Testis (tissue), 3 donors: ENCODE measurements around the gene ANKS1B. TPM values are rescaled to one million over a fixed set of nuclear protein-coding genes. Genes with fewer than 3 reads are reported as not detected.

ENCODE experiments used
- DNase-seq: peaks from one replicate; pipeline ENCODE4 v3.0.0-alpha.2; 2019
- H3K27ac ChIP-seq, 2 donors: fragments of 200-600 bp; sonication (generic); one replicate each; pipeline ENCODE4 v1.5.1; 2019
- H3K27me3 ChIP-seq: fragments of 200-600 bp; sonication (generic); one replicate; pipeline ENCODE4 v1.5.1; 2019
- H3K36me3 ChIP-seq: fragments of 200-600 bp; sonication (generic); one replicate; pipeline ENCODE4 v1.5.1; 2017; ENCODE audit warnings: low read depth; ENCODE audit errors: missing control alignments
- H3K4me1 ChIP-seq: fragments of 200-600 bp; sonication (generic); one replicate; pipeline ENCODE4 v1.5.1; 2019
- H3K4me3 ChIP-seq, 2 donors: fragments of 200-600 bp; sonication (generic); one replicate each; pipeline ENCODE4 v1.5.1; 2017 to 2019
- H3K9me3 ChIP-seq: fragments of 200-600 bp; sonication (generic); one replicate; pipeline ENCODE4 v1.5.1; 2017
- CTCF ChIP-seq, 3 experiments: fragments of 450-650 bp in 2 of 3; fragments of 200-600 bp in 1 of 3; sonication (generic) in 1 of 3; IDR thresholded peaks; one replicate each; pipeline ENCODE4 v1.5.1; 2016 to 2019; ENCODE audit warnings: antibody characterized with exemption in 3 of 3, mild to moderate bottlenecking in 2 of 3, moderate library complexity in 1 of 3
- POLR2A ChIP-seq: fragments of 450-650 bp; IDR thresholded peaks from one replicate; pipeline ENCODE4 v1.6.1; 2017; ENCODE audit warnings: antibody characterized with exemption, mild to moderate bottlenecking, moderate library complexity
- WGBS, 2 donors: methylation state at CpG; one replicate each; pipeline ENCODE4 v1.1.5; 2018; 5-methylcytosine and 5-hydroxymethylcytosine counted together
- intact Hi-C: fragments of 100-400 bp; cut with DNase I; formaldehyde crosslinking; loops from one replicate; pipeline ENCODE4 v1.15.1; 2023; ENCODE audit warnings: low total_unique reads
- polyA plus RNA-seq: library from polyadenylated mRNA; stranded (reverse); fragments of 350-450 nt; fragmentation: Illumina TruSeq; extraction: RNeasy Lipid Tissue Mini Kit (QIAGEN cat#74804); gene quantifications from one replicate; pipeline ENCODE4 v1.2.3, GENCODE V29; 2014; ENCODE audit warnings: low read depth, low replicate concordance; ENCODE audit not compliant: insufficient read depth
- total RNA-seq, 2 donors: library from RNA; depleted of rRNA; stranded (reverse); fragments of >200 nt; gene quantifications; one replicate each; pipeline ENCODE4 v1.2.3, GENCODE V29; 2016

Gene ANKS1B
- total and polyA plus RNA-seq, 3 donors from 2014 or later, result 26.8 to 58.2 (median 30.9) TPM

DNA sequence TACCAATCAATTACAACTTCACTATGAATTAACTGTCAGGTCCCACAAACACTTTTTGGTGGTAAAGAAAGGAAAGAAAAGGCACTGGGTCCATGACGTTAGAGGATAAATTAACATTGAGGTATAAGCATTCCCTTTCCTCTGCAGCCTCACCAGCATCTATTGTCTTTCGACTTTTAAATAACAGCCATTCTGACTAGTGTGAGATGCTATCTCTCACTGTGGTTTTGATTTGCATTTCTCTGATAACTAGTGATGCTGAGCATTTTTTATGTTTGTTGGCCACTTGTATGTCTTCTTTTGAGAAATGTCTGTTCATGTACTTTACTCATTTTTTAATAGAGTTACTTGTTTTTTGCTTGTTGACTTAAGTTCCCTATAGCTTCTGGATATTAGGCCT lies 9.4 kb downstream of the ANKS1B start:
- Histone ChIP-seq H3K9me3 (no peaks in the 10 kb centered on the region), H3K27me3 (no peaks in the 10 kb centered on the region), H3K27ac (no peak overlapping the region), H3K4me1 (no peaks in the 10 kb centered on the region), H3K36me3 (no peaks in the 10 kb centered on the region), H3K4me3 (no peak overlapping the region)
- no peak for DNase-seq
- intact Hi-C loops, result no loop called here
- WGBS, 2 donors, result 80% methylated on average over 2 of the region's 2 CpGs
- TF ChIP-seq POLR2A (no peak), CTCF (IDR thresholded peaks at IDR 0.05) (no peak)

GRCh38 chr12:99974146-99974545 lies 10.6 kb downstream of the ANKS1B start:
- no peak for TF ChIP-seq POLR2A
- no peak for TF ChIP-seq CTCF (IDR thresholded peaks at IDR 0.05)
- intact Hi-C loops, result no loop called here
- Histone ChIP-seq H3K4me3 (no peak overlapping the region), H3K9me3 (no peaks in the 10 kb centered on the region), H3K27ac (no peak overlapping the region), H3K4me1 (no peaks in the 10 kb centered on the region), H3K27me3 (no peaks in the 10 kb centered on the region), H3K36me3 (no peaks in the 10 kb centered on the region)
- 90 to 96% methylated on average over 2 of the region's 2 CpGs for WGBS, 2 donors
- no peak for DNase-seq

DNA sequence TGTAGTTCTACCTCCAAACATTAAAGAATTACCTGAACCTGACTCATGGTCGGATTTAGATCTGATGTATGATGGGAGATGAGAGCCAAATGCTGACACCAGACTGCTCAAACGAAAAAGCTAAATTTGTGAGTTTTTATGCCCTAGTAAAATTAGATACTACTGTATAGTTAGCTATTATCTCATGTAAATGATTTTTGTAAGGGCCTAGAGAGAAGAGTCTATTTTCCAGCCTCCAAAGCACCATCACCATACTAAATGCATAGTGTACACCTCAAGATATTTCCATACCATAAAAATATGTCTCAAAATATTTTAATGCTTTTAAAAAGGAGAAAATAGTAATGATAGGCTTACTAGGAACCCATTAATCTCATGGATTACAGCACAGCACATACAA lies 18.3 kb downstream of the ANKS1B start:
- no peak for DNase-seq
- intact Hi-C loops, result no loop called here
- no peaks in the 10 kb centered on the region for H3K9me3 ChIP-seq
- H3K36me3 ChIP-seq, result no peaks in the 10 kb centered on the region
- H3K4me3 ChIP-seq, result no peak overlapping the region
- no peak overlapping the region for H3K27ac ChIP-seq
- TF ChIP-seq POLR2A (no peak), CTCF (IDR thresholded peaks at IDR 0.05) (no peak)
- 87 to 88% methylated on average over 2 of the region's 2 CpGs for WGBS, 2 donors
- H3K4me1 ChIP-seq, result no peaks in the 10 kb centered on the region
- no peaks in the 10 kb centered on the region for H3K27me3 ChIP-seq

- TF ChIP-seq CTCF (IDR thresholded peaks at IDR 0.05), result no peak
- TF ChIP-seq POLR2A, result no peak
- no peak overlapping the region for H3K4me3 ChIP-seq
- no peak overlapping the region for H3K27ac ChIP-seq
- H3K4me1 ChIP-seq, result no peaks in the 10 kb centered on the region
- H3K27me3 ChIP-seq, result no peaks in the 10 kb centered on the region
- no peaks in the 10 kb centered on the region for H3K9me3 ChIP-seq
- WGBS, 2 donors, result 69 to 75% methylated on average over 3 of the region's 3 CpGs
- intact Hi-C loops, result no loop called here
- DNase-seq, result no peak
- no peaks in the 10 kb centered on the region for H3K36me3 ChIP-seq
These were observed 24.4 kb downstream of the ANKS1B start for GRCh38 chr12:99960311-99960710.

GRCh38 chr12:99959549-99960170 lies 25.1 kb downstream of the ANKS1B start:
- TF ChIP-seq POLR2A, result no peak
- no peak for TF ChIP-seq CTCF (IDR thresholded peaks at IDR 0.05)
- intact Hi-C loops, result no loop called here
- Histone ChIP-seq H3K36me3 (no peaks in the 10 kb centered on the region), H3K27me3 (no peaks in the 10 kb centered on the region), H3K4me1 (no peaks in the 10 kb centered on the region), H3K9me3 (no peaks in the 10 kb centered on the region), H3K27ac (no peak overlapping the region), H3K4me3 (no peak overlapping the region)
- WGBS, 2 donors, result 50 to 67% methylated on average over 4 of the region's 4 CpGs
- DNase-seq, result no peak
